Upper lobe of left lung (tissue), 6 donors: ENCODE data around the gene TRAPPC8. TPM values are rescaled to one million over a fixed set of nuclear protein-coding genes. Genes with fewer than 3 reads are reported as not detected.
"Not testable (repeated sequence)": the region's sequence is repeated elsewhere in the genome, so short reads cannot be mapped to it uniquely, and the experiment has no call there.

Experiments used
- ATAC-seq, 2 donors: fragments of 200-7000 bp; cut with Tn5 transposase; one replicate each; pipeline ENCODE4 v1.9.1; 2022; ENCODE audit warnings: mild to moderate bottlenecking in 2 of 2, moderate library complexity in 2 of 2; ENCODE audit not compliant: low FRiP score in 2 of 2
- DNase-seq, 2 donors: peaks; one replicate each; pipeline ENCODE4 v3.0.0-alpha.2; 2019 to 2020
- H3K27ac ChIP-seq, 4 donors: fragments of 200-600 bp; sonication (generic); one replicate each; pipeline ENCODE4 v1.5.1; 2016 to 2019
- H3K27me3 ChIP-seq, 4 donors: fragments of 200-600 bp; sonication (generic); one replicate each; pipeline ENCODE4 v1.5.1; 2017 to 2019
- H3K36me3 ChIP-seq, 4 donors: fragments of 200-600 bp; sonication (generic); one replicate each; pipeline ENCODE4 v1.5.1; 2016 to 2019
- H3K4me1 ChIP-seq, 4 donors: fragments of 200-600 bp; sonication (generic); one replicate each; pipeline ENCODE4 v1.5.1; 2018 to 2019
- H3K4me3 ChIP-seq, 4 donors: fragments of 200-600 bp; sonication (generic); one replicate each; pipeline ENCODE4 v1.5.1; 2017 to 2019; ENCODE audit warnings: mild to moderate bottlenecking in 2 of 4, moderate library complexity in 1 of 4
- H3K9me3 ChIP-seq, 4 donors: fragments of 200-600 bp; sonication (generic); one replicate each; pipeline ENCODE4 v1.5.1; 2018 to 2019
- CTCF ChIP-seq, 6 experiments: fragments of 450-650 bp in 4 of 6; fragments of 200-600 bp in 2 of 6; sonication (generic) in 2 of 6; IDR thresholded peaks; one replicate each; pipeline ENCODE4 v1.5.1; 2016 to 2019; ENCODE audit warnings: antibody characterized with exemption in 6 of 6
- EP300 ChIP-seq, 4 donors: sonication (generic); formaldehyde crosslinking; IDR thresholded peaks; one replicate each; pipeline ENCODE4 v1.5.1; 2017; ENCODE audit warnings: antibody characterized with exemption in 4 of 4, control low read depth in 2 of 4
- POLR2A ChIP-seq, 4 donors: fragments of 450-650 bp; IDR thresholded peaks; one replicate each; pipeline ENCODE4 v1.5.1; 2016 to 2017; ENCODE audit warnings: antibody characterized with exemption in 4 of 4, mild to moderate bottlenecking in 2 of 4
- POLR2AphosphoS5 ChIP-seq, 2 donors: sonication (generic); formaldehyde crosslinking; IDR thresholded peaks; one replicate each; pipeline ENCODE4 v1.5.1; 2017; ENCODE audit warnings: antibody characterized with exemption in 2 of 2
- WGBS, 2 donors: methylation state at CpG; one replicate each; pipeline ENCODE4 v1.1.5; 2017 to 2018; 5-methylcytosine and 5-hydroxymethylcytosine counted together
- total RNA-seq, 6 donors: library from RNA; depleted of rRNA in 4 of 6; stranded (reverse); fragments of >200 nt in 4 of 6; gene quantifications; one replicate each; pipeline versions ENCODE4 v1.1.0 to v1.2.1, GENCODE V29; 2016 to 2021
- donor health status: DM: no; HTN: no; CAD: no; lungs with moderate emphysema.
- donor health status: DM: no; HTN: yes; CAD: no; lungs with severe emphysema.

TRAPPC8 gene
- total RNA-seq, 6 donors from 2014 or later = 14.1 to 56.4 (median 40.2) TPM

GRCh38 chr18:31819106-31819924 lies 123.6 kb downstream of the TRAPPC8 start:
- TF ChIP-seq CTCF (IDR thresholded peaks at IDR 0.05) (peak in 5 of 6 experiments; percentile 46 to 66 (median 59)), POLR2AphosphoS5 (IDR thresholded peaks at IDR 0.05) (no peak)
- Histone ChIP-seq H3K36me3 (no peaks in the 10 kb centered on the region), H3K9me3 (no peaks in the 10 kb centered on the region), H3K27me3 (no peaks in the 10 kb centered on the region), H3K4me3 (no peak overlapping the region), H3K4me1 (no peaks in the 10 kb centered on the region), H3K27ac (no peak overlapping the region)
- ATAC-seq (peak; percentile 66 to 85), DNase-seq (no peak)
- 67 to 73% methylated on average over 11 of the region's 11 CpGs for WGBS, 2 donors

- WGBS, 2 donors = 32 to 40% methylated on average over 3 of the region's 3 CpGs
- Histone ChIP-seq H3K27ac (no peak overlapping the region), H3K36me3 (no peaks in the 10 kb centered on the region), H3K9me3 (no peaks in the 10 kb centered on the region), H3K27me3 (no peaks in the 10 kb centered on the region), H3K4me3 (no peak overlapping the region), H3K4me1 (no peaks in the 10 kb centered on the region)
- DNase-seq (no peak), ATAC-seq (no peak)
- TF ChIP-seq CTCF (IDR thresholded peaks at IDR 0.05) = no peak
- no peak for TF ChIP-seq POLR2AphosphoS5 (IDR thresholded peaks at IDR 0.05)
- no peak for TF ChIP-seq POLR2A (IDR thresholded peaks at IDR 0.05)
- no peak for TF ChIP-seq EP300 (IDR thresholded peaks at IDR 0.05)
Measured at GRCh38 chr18:31814132-31814531, 128.8 kb downstream of the TRAPPC8 start.

- H3K4me3 ChIP-seq, H3K4me1 ChIP-seq, H3K27ac ChIP-seq, H3K36me3 ChIP-seq, ATAC-seq, DNase-seq, H3K9me3 ChIP-seq, H3K27me3 ChIP-seq: not testable (repeated sequence)
- 56 to 77% methylated on average over 7 of the region's 7 CpGs for WGBS, 2 donors
Measured at GRCh38 chr18:31810336-31811130, 132.4 kb downstream of the TRAPPC8 start.

GRCh38 chr18:31809049-31809448 lies 133.9 kb downstream of the TRAPPC8 start:
- not testable (repeated sequence) for H3K36me3 ChIP-seq, H3K4me3 ChIP-seq, H3K9me3 ChIP-seq, H3K27ac ChIP-seq, DNase-seq, ATAC-seq, H3K27me3 ChIP-seq, H3K4me1 ChIP-seq
- 70 to 82% methylated on average over 3 to 4 of the region's 4 CpGs for WGBS, 2 donors

- Histone ChIP-seq H3K4me3 (no peak overlapping the region), H3K4me1 (no peaks in the 10 kb centered on the region), H3K27me3 (no peaks in the 10 kb centered on the region), H3K9me3 (no peaks in the 10 kb centered on the region), H3K27ac (no peak overlapping the region), H3K36me3 (no peaks in the 10 kb centered on the region)
- WGBS, 2 donors = 72 to 83% methylated on average over 2 of the region's 2 CpGs
- ATAC-seq = no peak
- no peak for DNase-seq
- no peak for TF ChIP-seq POLR2A (IDR thresholded peaks at IDR 0.05)
- no peak for TF ChIP-seq EP300 (IDR thresholded peaks at IDR 0.05)
- no peak for TF ChIP-seq CTCF (IDR thresholded peaks at IDR 0.05)
- TF ChIP-seq POLR2AphosphoS5 (IDR thresholded peaks at IDR 0.05) = no peak
Measured at GRCh38 chr18:31801078-31801477, 141.8 kb downstream of the TRAPPC8 start.

GRCh38 chr18:31799257-31799656 lies 143.7 kb downstream of the TRAPPC8 start:
- not testable (repeated sequence) for H3K9me3 ChIP-seq, H3K27ac ChIP-seq, H3K4me3 ChIP-seq, H3K36me3 ChIP-seq, DNase-seq, H3K4me1 ChIP-seq, ATAC-seq, H3K27me3 ChIP-seq
- 82 to 94% methylated on average over 5 of the region's 5 CpGs for WGBS, 2 donors
